HUDEP-2 (cell line): ENCODE results near the gene USH2A.

Experiments
- DNase-seq, 76 experiments: peaks; one replicate each; lab custom pipeline; 2025; ENCODE audit not compliant: unreplicated experiment in 76 of 76; lab: John Stamatoyannopoulos, UW

The USH2A gene

GRCh38 chr1:215887627-215888026, 535.6 kb downstream of the USH2A start:
- DNase-seq = no peak

DNA sequence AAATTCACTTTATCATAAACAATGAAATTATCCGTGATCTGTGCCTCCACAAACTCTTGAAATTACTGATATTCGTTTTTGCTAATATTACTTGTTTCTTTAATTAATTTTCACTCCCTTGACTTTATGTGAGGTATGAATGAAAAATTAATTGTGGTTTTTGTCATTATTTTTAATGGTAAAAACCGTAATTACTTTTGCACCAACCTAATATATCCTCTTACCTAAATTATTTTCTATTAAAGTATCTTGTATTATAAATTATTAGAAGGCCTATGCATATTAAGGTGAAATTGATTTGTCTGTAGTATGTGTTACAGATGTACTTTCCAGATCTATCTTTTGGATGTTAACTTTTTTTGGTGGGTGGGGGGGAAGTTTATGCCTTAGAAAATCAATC, 540.2 kb downstream of the USH2A start:
- no peak for DNase-seq

DNA sequence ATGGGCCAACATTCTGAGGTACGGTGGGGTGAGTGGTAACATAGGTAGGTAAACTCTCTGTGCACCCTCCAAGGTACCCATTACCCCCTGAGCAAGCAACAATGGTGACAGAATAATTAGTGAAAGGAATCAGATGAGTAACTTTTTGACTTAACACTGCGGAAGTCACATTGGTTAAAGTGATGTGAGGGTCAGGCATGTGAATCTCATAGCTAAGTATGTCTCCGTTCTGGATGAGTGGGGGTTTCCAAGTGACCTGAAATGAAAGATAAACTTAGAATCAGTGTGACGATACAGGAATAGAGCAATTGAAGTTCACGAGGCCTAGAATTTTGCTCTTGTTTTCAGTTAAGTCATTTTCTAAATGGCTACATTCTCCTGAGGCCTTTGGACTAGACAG, 544.4 kb downstream of the USH2A start:
- no peak for DNase-seq

GRCh38 chr1:215878128-215878527, 545.1 kb downstream of the USH2A start:
- no peak for DNase-seq

DNA sequence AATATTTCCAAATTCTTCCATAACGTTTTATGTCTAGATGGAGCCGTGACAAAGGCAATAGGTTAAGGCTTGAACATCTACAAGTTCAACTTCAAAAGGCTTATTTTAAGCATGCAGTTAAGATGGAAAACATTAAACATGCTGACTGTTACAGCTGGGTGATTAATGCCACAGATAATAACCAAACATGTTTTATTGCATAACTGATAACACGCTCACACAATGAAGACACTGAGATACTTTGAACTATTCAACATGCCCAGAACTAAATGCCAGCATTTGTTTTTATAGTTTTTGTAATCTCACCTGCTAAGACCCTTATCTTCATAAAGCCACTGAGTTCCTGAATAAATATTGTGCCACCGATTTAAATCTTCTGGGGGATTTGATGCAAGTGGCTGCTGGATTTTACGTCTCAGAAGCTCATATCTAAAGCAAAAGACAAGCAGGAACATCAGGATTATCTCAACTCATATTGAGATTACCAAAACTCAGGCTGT, 545.7 kb downstream of the USH2A start:
- no peak for DNase-seq

- DNase-seq = no peak
Observed at GRCh38 chr1:215875712-215876111, 547.5 kb downstream of the USH2A start.

- no peak for DNase-seq
Observed at GRCh38 chr1:215875236-215875635, 548.0 kb downstream of the USH2A start.

- no peak for DNase-seq
Observed at GRCh38 chr1:215872658-215873057, 550.6 kb downstream of the USH2A start.

- no peak for DNase-seq
Observed at GRCh38 chr1:215868500-215868899, 554.7 kb downstream of the USH2A start.

DNA sequence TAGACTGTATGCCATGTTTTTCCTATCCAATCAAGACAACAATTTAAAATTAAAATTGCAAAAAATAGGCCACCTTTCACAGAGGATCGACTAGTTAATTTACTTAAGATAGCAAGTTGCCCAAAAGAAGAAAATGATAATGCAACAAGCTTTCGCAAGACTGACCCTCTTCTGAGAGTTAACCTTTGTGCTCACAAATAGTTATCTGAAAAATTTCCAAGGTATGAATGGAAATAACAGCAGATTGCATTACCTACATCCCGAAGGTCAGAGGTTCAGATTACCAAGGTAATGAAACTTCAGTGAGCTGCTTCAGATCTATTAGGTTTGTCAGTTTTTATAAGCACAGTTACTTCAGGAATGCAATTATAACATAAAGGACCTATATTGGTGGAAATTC, 558.2 kb downstream of the USH2A start:
- DNase-seq = no peak

DNA sequence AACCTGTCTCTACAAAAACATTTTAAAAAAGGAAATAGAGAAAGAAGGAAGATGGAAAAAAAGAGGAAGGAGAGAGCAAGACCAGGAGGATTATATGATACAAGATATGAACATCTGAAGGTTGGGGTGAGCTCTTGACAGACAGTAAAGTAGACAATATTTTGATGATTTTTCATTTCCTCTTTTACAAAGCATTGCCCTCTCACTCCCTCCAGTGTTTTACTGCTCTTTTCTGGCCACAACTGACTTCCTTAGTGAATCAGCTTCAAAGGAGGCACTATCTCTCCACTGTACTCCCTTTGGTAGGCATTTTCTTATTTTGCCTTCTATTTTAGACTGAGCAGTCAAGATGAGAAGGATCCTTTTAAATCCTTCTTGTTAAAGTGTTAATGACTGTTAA, 559.5 kb downstream of the USH2A start:
- DNase-seq = no peak

DNA sequence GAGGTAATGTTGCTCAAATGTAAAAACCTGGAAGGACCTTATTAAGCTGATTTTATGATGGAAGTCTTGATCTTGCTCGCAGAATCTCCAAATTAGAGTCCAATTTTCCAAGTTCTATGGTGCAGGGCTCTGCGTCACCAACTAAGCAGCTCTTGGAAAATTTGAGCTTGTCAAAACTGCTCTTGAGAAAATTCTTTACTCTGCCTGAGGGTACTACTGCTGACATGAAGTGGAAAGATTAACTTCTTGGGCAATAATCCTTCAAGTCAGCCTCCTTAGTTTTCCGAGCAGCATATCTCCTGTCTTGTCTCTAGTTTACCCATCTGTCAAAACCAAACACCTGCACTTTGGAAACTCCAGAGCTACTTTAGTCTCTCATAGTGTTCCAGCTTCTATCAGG, 562.4 kb downstream of the USH2A start:
- DNase-seq = no peak

GRCh38 chr1:215857317-215857716, 565.9 kb downstream of the USH2A start:
- no peak for DNase-seq

DNA sequence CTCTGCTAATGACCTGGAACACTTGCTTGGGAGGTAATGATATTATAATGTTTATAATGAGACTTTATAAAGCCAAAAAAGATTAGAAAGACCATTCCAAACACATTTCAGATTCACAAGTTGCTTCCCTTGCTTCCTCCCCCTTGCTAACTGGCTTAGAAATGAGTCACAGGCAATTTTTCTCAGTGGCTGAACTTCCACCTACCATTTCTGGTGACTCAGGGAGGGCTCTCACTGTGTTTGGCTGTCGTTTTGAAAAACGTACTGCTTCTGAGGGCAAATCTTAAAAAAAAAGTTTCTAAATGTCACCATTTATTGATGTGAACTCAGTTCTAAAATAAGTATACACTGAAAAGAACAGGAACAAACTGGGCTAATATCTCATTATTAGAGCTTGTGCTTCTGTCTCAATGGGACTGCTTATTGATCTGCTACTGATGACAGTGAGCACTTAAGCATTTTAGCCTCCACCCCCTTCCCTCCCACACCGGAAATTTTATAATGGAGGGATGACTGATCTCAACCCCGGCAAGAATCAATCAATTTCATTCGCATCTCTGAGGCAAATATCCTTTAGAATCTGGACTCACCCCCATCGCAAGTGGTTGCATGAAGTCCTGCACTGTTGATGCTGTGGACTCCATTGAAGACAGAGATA, 577.9 kb downstream of the USH2A start:
- no peak for DNase-seq

- DNase-seq = no peak
Observed at GRCh38 chr1:215844777-215845176, 578.5 kb downstream of the USH2A start.

- DNase-seq = no peak
Observed at GRCh38 chr1:215844266-215844665, 579.0 kb downstream of the USH2A start.

DNA sequence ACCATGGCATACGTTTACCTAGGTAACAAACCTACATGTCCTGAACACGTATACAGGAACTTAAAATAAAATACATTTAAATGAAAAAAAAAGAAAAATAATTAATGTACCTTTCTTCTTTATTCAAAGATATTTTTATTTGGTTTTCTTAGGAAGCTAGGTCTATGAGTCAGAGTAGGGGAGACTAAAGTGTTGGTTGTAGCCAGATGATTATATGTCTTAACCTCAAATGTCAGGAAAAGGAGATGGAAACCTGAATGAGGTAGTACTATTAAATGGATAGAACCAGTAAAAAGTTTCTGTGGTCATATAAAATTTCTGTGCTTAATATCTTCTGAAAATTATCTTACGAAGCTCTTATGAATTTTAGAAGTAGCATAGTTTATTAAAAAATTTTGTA, 580.3 kb downstream of the USH2A start:
- no peak for DNase-seq

- no peak for DNase-seq
Observed at GRCh38 chr1:215835951-215836350, 587.3 kb downstream of the USH2A start.

- DNase-seq = no peak
Observed at GRCh38 chr1:215833941-215834729, 589.1 kb downstream of the USH2A start.

GRCh38 chr1:215830226-215830810, 592.9 kb downstream of the USH2A start:
- DNase-seq = no peak

GRCh38 chr1:215825056-215825455, 598.2 kb downstream of the USH2A start:
- DNase-seq = no peak

DNA sequence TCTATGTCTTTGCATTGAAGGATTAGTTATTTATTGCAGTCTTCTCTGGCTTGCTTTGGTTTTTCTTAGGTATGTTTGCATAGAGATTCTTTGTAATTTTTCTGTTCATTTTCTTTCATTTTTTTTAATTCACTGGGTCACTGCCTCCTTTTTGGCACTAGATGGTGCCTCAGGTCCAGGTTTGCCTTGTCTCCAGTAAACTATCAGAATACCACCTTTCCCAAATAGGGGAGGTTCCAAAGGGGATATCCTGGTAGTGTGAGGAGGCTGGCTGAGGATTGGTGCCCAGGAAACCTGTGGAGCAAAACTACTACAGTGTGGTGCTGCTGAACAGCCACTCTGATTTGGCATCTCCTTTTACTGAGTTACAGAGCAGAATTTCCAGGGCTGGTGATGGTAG, 599.0 kb downstream of the USH2A start:
- DNase-seq = no peak
